Measurements from ENCODE around the gene RBFOX2. TPM values are rescaled to one million over a fixed set of nuclear protein-coding genes. Genes with fewer than 3 reads are reported as not detected.

RBFOX2 gene
- total and polyA plus RNA-seq, 2 of the 13 experiments (the other 11 are each of a cell fraction or from before 2014, with no cell fraction given) = 37.3 to 40.4 TPM

GRCh38 chr22:35930933-35931332 is 97.7 kb downstream of the RBFOX2 start:
- intact Hi-C loops (cut with micrococcal nuclease; ENCODE audit: unreplicated experiment) (loop anchor here (1.0 kb wide), 2 partner anchors 135 to 194 kb away; no protein-coding TSS in a partner anchor), in situ Hi-C loops (cut with HindIII; ENCODE audit: extremely low pct_ligation_motif_present, low pct_unique_long_range_greater_than_20kb) (loop anchor here (5.0 kb wide), 2 partner anchors 136 to 191 kb away; no protein-coding TSS in a partner anchor)
- ChIA-PET POLR2A (interaction anchor here (0.7 to 1.2 kb wide), 3 partner anchors 15 to 134 kb away, joined by 4 to 8 read pairs (median 4); partner anchors contain the start of gene RBFOX2), CTCF (ENCODE audit: low intra/inter-chr PET ratio, low total read pairs) (interaction anchor here (1.2 to 2.8 kb wide), 3 partner anchors 135 to 194 kb away, joined by 3 to 32 read pairs (median 11); no protein-coding TSS in a partner anchor)
- Histone ChIP-seq H3K27ac (ENCODE audit: extremely low read length, insufficient read depth, low read length) (no peak overlapping the region), H3K4me3 (replicated peaks in 1 of 3; ENCODE audit: insufficient read depth in 1 of 3, low read depth in 2 of 3, low read length in 3 of 3) (no peak overlapping the region), H3K36me3 (replicated peaks in 1 of 2; ENCODE audit: control insufficient read depth in 1 of 2, insufficient read depth in 2 of 2, low read length in 2 of 2) (no peaks in the 10 kb centered on the region; a peak in 1 of 5 replicates), H4K20me1 (ENCODE audit: insufficient read depth, low read length) (no peaks in the 10 kb centered on the region), H3K79me2 (ENCODE audit: insufficient read depth, low read length) (no peaks in the 10 kb centered on the region), H3K9me3 (ENCODE audit: low read length) (no peaks in the 10 kb centered on the region), H3K4me2 (ENCODE audit: low read depth, low read length) (no peak overlapping the region), H2AFZ (ENCODE audit: low read length) (no peak overlapping the region), H3K27me3 (ENCODE audit: control insufficient read depth in 1 of 2, insufficient read depth in 2 of 2, low read length in 2 of 2) (no peaks in the 10 kb centered on the region), H3K9ac (ENCODE audit: insufficient read depth, low read depth, low read length) (no peak overlapping the region), H3K4me1 (ENCODE audit: insufficient read depth, low read length) (no peaks in the 10 kb centered on the region)
- FAIRE-seq (peak; percentile 90), ATAC-seq (peak; percentile 90), DNase-seq (ENCODE audit: low spot score) (peak; percentile 78)
- no TSS peak for BruUV-seq (replicated peaks)
- TF ChIP-seq GATAD2A (CRISPR knock-in tag; IDR thresholded peaks at IDR 0.05) = peak; percentile 37; the same call in 1 of the 2 replicates
- no peak for TF ChIP-seq MXI1 (IDR thresholded peaks at IDR 0.05; ENCODE audit: borderline replicate concordance, low read depth, low read length)
- TF ChIP-seq RNF2 (conservative IDR thresholded peaks at IDR 0.05; ENCODE audit: low read depth) = no peak
- no peak for TF ChIP-seq NR2F2 (IDR thresholded peaks at IDR 0.05; ENCODE audit: borderline replicate concordance, low read depth)
- TF ChIP-seq ZNF740 (CRISPR knock-in tag; IDR thresholded peaks at IDR 0.05) = no peak
- TF ChIP-seq ELK4 (CRISPR knock-in tag; IDR thresholded peaks at IDR 0.05; ENCODE audit: borderline replicate concordance) = no peak
- no peak for TF ChIP-seq THYN1 (CRISPR knock-in tag; IDR thresholded peaks at IDR 0.05; ENCODE audit: borderline replicate concordance, low read depth)
- no peak for TF ChIP-seq ZNF773 (CRISPR knock-in tag; IDR thresholded peaks at IDR 0.05; ENCODE audit: borderline replicate concordance)
- no peak for TF ChIP-seq ZNF317 (CRISPR knock-in tag; IDR thresholded peaks at IDR 0.05)
- TF ChIP-seq ZNF546 (CRISPR knock-in tag; conservative IDR thresholded peaks at IDR 0.05) = no peak
- TF ChIP-seq CTCF (CRISPR knock-in tag; IDR thresholded peaks at IDR 0.05) = peak; percentile 85
- no peak for TF ChIP-seq ZNF101 (CRISPR knock-in tag; IDR thresholded peaks at IDR 0.05; ENCODE audit: borderline replicate concordance, low read depth)
- no peak for TF ChIP-seq AGO2 (optimal IDR thresholded peaks at IDR 0.05; ENCODE audit: low read depth, low read length)
- no peak for TF ChIP-seq LCORL (IDR thresholded peaks at IDR 0.05)
- 0 out of 2 replicates have a peak, but pooled peaks have one; percentile 30 for TF ChIP-seq LCORL (CRISPR knock-in tag; IDR thresholded peaks at IDR 0.05)
- no peak for TF ChIP-seq PLRG1 (conservative IDR thresholded peaks at IDR 0.05)
- TF ChIP-seq HDAC1 (CRISPR knock-in tag; IDR thresholded peaks at IDR 0.05) = no peak
- no peak for TF ChIP-seq RARG (CRISPR knock-in tag; IDR thresholded peaks at IDR 0.05; ENCODE audit: low read depth)
- TF ChIP-seq ZBTB4 (CRISPR knock-in tag; IDR thresholded peaks at IDR 0.05; ENCODE audit: borderline replicate concordance) = no peak
- no peak for TF ChIP-seq REXO4 (CRISPR knock-in tag; IDR thresholded peaks at IDR 0.05; ENCODE audit: borderline replicate concordance)
